BLaER1 (cell line): ENCODE data around the gene TMEM106C.

ENCODE experiments used
- H3K27ac ChIP-seq: shearing (Covaris generic); formaldehyde crosslinking; 2 replicates; pipeline ENCODE4 v1.8.1; 2022
- H3K27me3 ChIP-seq: shearing (Covaris generic); formaldehyde crosslinking; 2 replicates; pipeline ENCODE4 v1.8.1; 2022
- H3K36me3 ChIP-seq: shearing (Covaris generic); formaldehyde crosslinking; 2 replicates; pipeline ENCODE4 v1.8.1; 2022
- H3K4me1 ChIP-seq: shearing (Covaris generic); formaldehyde crosslinking; 2 replicates; pipeline ENCODE4 v1.8.1; 2022
- H3K4me2 ChIP-seq: shearing (Covaris generic); formaldehyde crosslinking; 2 replicates; pipeline ENCODE4 v1.8.1; 2022
- H3K4me3 ChIP-seq: shearing (Covaris generic); formaldehyde crosslinking; 2 replicates; pipeline ENCODE4 v1.8.1; 2022
- H3K9ac ChIP-seq: shearing (Covaris generic); formaldehyde crosslinking; 2 replicates; pipeline ENCODE4 v1.8.1; 2022
- H3K9me3 ChIP-seq: shearing (Covaris generic); formaldehyde crosslinking; 2 replicates; pipeline ENCODE4 v1.8.1; 2022
- H4K20me1 ChIP-seq: shearing (Covaris generic); formaldehyde crosslinking; 2 replicates; pipeline ENCODE4 v1.8.1; 2022
- Cebpa-rat ChIP-seq: shearing (Covaris generic); IDR thresholded peaks from 2 replicates; pipeline ENCODE4 v1.8.1; 2022

TMEM106C gene

DNA sequence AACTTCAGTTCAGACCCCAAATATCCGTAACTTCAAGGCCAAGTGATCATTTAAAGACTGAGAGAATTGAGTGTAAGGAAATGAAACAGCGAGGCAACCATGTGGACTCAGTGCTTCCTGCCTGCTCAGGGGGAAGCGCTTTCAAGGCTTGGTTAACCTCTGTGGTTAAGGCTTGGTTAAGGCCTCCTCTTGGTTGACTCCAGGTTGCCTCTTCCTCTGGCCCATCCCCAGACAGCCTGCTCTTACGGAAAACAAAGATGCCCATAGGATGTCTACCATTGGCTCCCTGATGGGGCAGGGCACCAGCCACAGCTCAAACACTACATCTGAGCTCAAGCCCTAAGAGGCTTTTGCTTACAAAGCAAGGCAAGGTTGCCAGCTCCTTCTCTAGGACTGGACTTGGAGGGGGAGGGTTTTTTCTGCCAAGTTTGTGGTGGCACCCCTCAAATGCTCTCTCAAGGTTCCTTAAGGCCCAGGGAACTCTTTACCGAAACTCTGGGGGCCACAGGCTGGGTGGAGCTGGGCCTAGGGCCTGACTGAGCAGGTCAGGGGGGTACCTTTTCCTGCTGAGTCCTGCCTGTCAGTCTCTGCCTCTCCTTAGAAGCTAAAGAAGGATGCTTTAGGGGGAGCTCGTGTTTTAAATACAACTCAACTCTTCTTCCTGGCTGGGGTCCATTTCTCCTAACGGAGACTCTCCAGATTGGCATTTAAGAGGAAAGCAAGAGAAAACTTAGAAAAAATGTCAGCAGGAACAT is 27.1 kb downstream of the TMEM106C start:
- no peaks in the 10 kb centered on the region for H3K36me3 ChIP-seq
- H4K20me1 ChIP-seq = no peaks in the 10 kb centered on the region
- H3K9ac ChIP-seq = no peak overlapping the region
- no peaks in the 10 kb centered on the region for H3K9me3 ChIP-seq
- H3K4me3 ChIP-seq = no peak overlapping the region
- peak overlapping the region; percentile 77 for H3K4me2 ChIP-seq
- peak overlapping the region; percentile 51 for H3K27ac ChIP-seq
- no peak for TF ChIP-seq Cebpa-rat
- H3K27me3 ChIP-seq = no peaks in the 10 kb centered on the region
- peaks cover 76% of the 10 kb centered on the region for H3K4me1 ChIP-seq

DNA sequence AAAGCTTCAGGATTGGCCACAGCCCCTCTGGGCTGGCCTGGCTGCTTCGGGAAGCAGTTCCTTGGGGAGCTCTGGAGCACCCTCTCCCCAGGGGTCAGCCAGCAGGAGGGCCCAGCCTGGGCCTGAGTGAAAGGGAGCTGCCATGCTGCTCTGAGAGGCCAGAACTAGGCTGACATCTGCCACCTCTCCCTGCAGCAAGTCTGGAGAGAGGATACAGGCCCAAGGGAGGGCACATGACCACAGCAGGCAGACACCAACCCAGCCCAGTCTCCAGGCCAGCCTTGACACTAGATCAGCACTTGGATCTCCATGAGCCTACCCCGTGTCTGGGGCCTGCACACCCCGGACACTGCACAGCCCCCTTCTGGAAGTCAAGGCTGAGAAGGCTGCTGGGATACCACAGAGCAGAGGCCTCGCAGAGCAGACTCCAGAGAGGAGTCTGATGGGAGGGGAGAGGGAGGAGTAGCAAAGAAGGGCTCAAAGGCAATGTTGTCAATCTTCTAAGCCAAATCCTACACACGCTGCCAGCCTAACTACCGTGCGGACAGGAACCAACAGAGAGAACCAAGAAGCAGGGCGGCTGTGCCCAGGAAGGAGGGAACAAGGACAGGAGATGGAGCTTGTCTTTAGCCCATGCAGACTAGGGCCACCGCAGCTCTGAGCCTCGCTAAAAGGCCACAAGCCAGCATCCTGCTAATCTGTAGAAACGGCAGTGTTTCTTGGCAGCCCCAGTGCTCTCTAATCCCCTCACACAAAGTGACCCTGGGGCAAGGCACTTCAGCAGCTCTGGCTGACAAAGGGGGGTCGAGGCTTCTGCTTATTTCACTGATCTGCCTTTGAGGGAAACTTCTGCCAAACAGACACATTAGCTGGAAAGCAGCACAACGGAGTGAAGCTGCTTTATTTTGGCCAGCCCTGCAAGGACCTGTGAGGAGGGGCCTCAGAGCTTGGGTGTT is 28.0 kb downstream of the TMEM106C start:
- no peaks in the 10 kb centered on the region for H3K27me3 ChIP-seq
- no peaks in the 10 kb centered on the region for H4K20me1 ChIP-seq
- peak overlapping the region; percentile 44 for H3K27ac ChIP-seq
- no peak overlapping the region for H3K9ac ChIP-seq
- H3K4me1 ChIP-seq = peaks cover 78% of the 10 kb centered on the region
- H3K4me3 ChIP-seq = no peak overlapping the region
- peak overlapping the region; percentile 77 for H3K4me2 ChIP-seq
- no peaks in the 10 kb centered on the region for H3K36me3 ChIP-seq
- H3K9me3 ChIP-seq = no peaks in the 10 kb centered on the region
- no peak for TF ChIP-seq Cebpa-rat

DNA sequence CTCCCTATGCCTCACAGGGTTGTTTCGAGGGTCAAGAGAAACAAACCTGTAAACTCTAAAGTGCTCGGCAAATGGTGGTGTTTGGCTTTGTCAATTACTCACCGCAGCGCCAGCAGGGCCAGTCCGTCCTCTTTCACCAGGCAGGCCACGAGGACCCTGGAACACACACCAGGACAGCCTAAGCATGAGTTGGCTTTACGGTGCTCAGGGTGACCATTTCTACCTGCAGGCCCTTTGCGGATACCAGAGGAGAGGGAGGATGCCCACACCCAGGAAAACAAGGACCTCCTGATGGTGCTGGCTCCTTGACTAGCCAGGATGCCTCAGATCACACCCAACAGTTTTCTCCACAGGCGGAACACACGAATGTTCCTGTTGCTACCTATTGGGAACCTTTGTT is 29.4 kb downstream of the TMEM106C start:
- Histone ChIP-seq H3K9me3 (no peaks in the 10 kb centered on the region), H4K20me1 (no peaks in the 10 kb centered on the region), H3K4me3 (no peak overlapping the region), H3K9ac (no peak overlapping the region), H3K4me2 (no peak overlapping the region), H3K27ac (no peak overlapping the region), H3K27me3 (peaks cover 8% of the 10 kb centered on the region; the same call in 1 of the 2 replicates), H3K4me1 (peaks cover 64% of the 10 kb centered on the region), H3K36me3 (no peaks in the 10 kb centered on the region)
- no peak for TF ChIP-seq Cebpa-rat

DNA sequence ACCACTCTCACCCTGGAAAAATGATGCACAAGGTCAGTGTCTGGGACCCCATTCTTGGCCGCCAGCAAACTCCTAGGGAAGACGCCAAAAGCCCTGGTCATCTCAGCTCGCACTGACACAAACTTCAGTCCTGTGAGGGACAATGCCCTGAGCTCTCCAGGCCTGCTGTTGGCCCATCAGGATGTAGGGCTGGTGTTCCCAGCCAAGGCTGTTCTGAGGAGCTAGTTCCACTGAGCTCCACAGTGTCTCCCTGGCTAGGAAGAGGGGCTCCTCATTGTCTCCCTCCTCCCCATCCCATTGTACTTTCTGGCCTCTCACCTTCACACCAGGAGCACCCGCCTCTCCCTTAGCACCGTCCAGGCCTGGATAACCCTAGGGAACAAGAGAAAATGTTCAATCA is 30.1 kb downstream of the TMEM106C start:
- no peaks in the 10 kb centered on the region for H4K20me1 ChIP-seq
- H3K27me3 ChIP-seq = peaks cover 12% of the 10 kb centered on the region
- H3K4me1 ChIP-seq = peaks cover 57% of the 10 kb centered on the region
- no peaks in the 10 kb centered on the region for H3K9me3 ChIP-seq
- no peak overlapping the region for H3K4me3 ChIP-seq
- H3K9ac ChIP-seq = no peak overlapping the region
- H3K4me2 ChIP-seq = no peak overlapping the region
- H3K27ac ChIP-seq = no peak overlapping the region
- TF ChIP-seq Cebpa-rat = no peak
- no peaks in the 10 kb centered on the region for H3K36me3 ChIP-seq

DNA sequence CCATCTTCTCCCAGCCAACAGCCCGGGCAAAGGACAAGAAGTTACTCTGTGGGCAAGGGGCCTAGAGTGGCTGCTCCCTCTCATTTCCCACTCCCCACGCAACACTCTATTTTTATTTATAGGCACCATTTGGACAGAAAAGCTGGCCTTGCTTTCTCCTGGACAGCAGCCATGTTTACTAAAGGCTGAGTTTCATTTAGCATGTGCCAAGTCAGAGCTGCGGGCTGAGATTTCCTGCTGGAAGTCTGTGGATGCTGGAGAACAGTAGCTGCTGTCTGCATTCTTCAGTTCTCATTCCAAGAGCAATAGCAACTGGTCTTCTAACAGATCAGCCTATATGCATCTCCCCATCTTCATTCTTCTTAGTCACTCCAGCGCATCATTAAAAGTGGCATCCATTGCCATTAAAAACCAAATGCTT is 32.6 kb downstream of the TMEM106C start:
- no peaks in the 10 kb centered on the region for H3K36me3 ChIP-seq
- no peaks in the 10 kb centered on the region for H3K9me3 ChIP-seq
- no peak overlapping the region for H3K9ac ChIP-seq
- peaks cover 8% of the 10 kb centered on the region; the same call in 1 of the 2 replicates for H4K20me1 ChIP-seq
- H3K4me3 ChIP-seq = no peak overlapping the region
- H3K27ac ChIP-seq = no peak overlapping the region
- H3K27me3 ChIP-seq = peaks cover 37% of the 10 kb centered on the region
- no peak for TF ChIP-seq Cebpa-rat
- H3K4me2 ChIP-seq = peak overlapping the region; percentile 52
- peaks cover 34% of the 10 kb centered on the region for H3K4me1 ChIP-seq

DNA sequence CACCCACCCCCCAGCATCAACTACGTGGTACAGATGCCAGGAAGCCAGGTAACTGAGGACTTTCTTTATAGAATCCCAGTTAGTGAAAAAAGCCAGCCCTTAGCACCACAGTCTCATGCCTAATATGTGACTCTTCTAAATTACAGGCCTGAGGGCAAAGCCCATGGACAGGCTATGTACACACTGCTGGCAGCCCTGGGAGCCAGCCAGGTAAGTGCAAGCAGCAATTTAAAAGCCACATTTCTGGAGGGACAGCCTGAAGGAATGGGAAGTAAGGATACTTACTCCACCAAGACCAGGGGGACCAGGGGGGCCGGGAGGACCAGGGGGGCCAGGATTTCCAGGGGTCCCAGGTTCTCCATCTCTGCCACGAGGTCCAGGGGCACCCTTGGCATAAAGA is 33.9 kb downstream of the TMEM106C start:
- H3K27ac ChIP-seq = no peak overlapping the region
- no peak overlapping the region for H3K4me3 ChIP-seq
- no peaks in the 10 kb centered on the region for H3K9me3 ChIP-seq
- H3K9ac ChIP-seq = no peak overlapping the region
- H3K4me2 ChIP-seq = no peak overlapping the region
- H3K4me1 ChIP-seq = peaks cover 38% of the 10 kb centered on the region
- H3K27me3 ChIP-seq = peaks cover 51% of the 10 kb centered on the region
- no peak for TF ChIP-seq Cebpa-rat
- H3K36me3 ChIP-seq = no peaks in the 10 kb centered on the region
- H4K20me1 ChIP-seq = peaks cover 22% of the 10 kb centered on the region

DNA sequence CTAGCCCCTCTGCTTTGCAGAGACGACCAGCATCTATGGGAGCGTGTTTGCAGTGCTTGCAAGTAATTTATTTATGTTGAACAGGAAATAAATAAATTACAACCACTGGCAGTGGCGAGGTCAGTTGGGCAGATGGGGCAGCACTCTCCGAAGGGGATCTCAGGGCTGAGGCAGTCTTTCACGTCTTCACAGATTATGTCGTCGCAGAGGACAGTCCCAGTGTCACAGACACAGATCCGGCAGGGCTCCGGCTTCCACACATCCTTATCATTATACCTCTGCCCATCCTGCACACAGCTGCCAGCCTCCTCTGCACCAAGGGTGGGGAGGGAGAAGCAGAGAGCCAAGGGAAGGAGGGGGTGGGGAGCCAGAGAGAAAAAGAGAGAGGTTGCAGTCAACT is 36.4 kb downstream of the TMEM106C start:
- no peak for TF ChIP-seq Cebpa-rat
- Histone ChIP-seq H3K4me3 (no peak overlapping the region), H4K20me1 (peaks cover 47% of the 10 kb centered on the region), H3K4me1 (peaks cover 49% of the 10 kb centered on the region), H3K4me2 (no peak overlapping the region), H3K9ac (no peak overlapping the region), H3K27ac (no peak overlapping the region), H3K36me3 (no peaks in the 10 kb centered on the region), H3K9me3 (no peaks in the 10 kb centered on the region), H3K27me3 (peaks cover 76% of the 10 kb centered on the region)

DNA sequence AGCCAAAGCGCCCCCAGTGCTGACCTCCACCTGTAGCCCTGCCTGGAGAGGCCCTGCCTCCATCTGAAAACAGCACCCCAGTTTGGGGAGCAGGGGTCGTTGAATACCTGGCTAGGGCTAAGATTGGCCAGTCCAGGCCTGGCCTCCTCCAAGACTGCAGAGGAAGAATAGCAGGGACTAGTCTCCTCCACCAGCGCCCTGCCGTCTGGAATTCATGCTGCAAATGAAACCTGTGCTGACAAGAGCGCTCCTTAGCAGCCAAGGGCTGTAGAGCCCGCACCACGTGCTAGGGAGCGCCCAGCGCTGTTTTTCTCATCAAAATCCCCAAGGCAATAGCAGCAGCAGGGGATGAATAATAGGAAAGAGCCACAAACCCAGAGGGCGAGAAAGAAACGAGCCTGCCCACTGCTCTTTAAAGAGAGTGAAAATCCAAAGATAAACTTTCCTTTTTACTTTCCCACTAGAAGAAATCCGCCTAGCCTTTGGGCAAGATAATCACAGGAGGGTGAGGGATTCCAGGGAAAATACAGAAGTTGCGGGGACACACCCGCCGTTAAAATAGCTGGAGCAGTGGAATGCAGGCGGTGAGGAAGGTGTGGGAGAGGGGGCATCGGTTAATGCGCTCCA is 37.6 kb downstream of the TMEM106C start:
- TF ChIP-seq Cebpa-rat = no peak
- no peak overlapping the region for H3K27ac ChIP-seq
- H3K27me3 ChIP-seq = peaks cover 87% of the 10 kb centered on the region
- peak overlapping the region; percentile 89 for H3K4me2 ChIP-seq
- H3K4me1 ChIP-seq = peaks cover 41% of the 10 kb centered on the region
- peaks cover 53% of the 10 kb centered on the region for H4K20me1 ChIP-seq
- peak overlapping the region; percentile 60 for H3K4me3 ChIP-seq
- H3K9me3 ChIP-seq = no peaks in the 10 kb centered on the region
- no peaks in the 10 kb centered on the region for H3K36me3 ChIP-seq
- no peak overlapping the region for H3K9ac ChIP-seq

DNA sequence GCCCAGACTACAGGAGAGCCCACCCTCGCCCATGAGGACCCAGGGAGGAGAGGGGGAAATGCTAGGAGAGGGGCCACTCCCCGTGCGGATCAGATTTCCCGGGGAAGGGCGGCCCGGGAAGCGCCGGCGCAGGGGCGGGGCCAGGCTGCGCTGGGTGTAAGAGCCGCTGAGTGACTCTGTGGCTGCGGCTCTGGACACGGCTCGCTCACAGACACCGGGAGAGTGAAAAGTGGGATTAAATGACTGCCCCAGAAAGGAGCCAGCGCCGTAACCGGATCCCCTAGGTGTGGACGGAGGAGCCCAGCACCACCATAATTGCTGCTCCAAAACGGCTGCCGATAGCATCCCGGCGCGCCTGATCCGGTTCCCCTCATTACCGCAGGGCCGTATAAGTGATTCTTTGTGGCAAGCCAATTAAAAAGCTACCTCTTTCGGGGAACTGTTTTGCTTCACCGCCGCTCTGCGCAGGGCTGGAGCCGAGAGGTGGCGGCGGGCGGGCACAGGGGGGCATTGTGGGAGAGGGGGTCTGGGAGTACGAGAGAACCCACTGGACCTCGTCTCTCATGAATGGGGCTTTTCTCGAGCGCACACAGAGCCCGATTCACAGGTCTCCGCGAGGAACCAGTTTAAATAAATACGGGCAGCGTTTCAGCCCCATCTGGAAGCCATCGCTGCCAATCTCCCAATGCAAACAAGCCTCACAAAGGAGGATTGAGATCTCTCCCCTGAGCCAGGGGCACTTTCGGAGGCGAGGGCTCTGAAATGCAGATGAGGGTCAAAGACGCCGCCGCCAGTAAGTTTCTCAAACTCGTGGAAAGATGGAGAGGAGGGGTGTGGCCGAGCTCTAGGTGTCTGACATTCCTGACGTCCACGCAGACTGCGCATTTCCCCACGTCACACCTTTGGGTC is 38.4 kb downstream of the TMEM106C start:
- no peak overlapping the region for H3K27ac ChIP-seq
- no peak overlapping the region for H3K9ac ChIP-seq
- peaks cover 93% of the 10 kb centered on the region for H3K27me3 ChIP-seq

More for the DNA sequence above, 38.4 kb downstream of the TMEM106C start:
- H4K20me1 ChIP-seq = peaks cover 53% of the 10 kb centered on the region
- H3K4me3 ChIP-seq = peak overlapping the region; percentile 60
- H3K4me2 ChIP-seq = peak overlapping the region; percentile 89
- no peak for TF ChIP-seq Cebpa-rat
- H3K4me1 ChIP-seq = peaks cover 37% of the 10 kb centered on the region
- H3K36me3 ChIP-seq = no peaks in the 10 kb centered on the region
- no peaks in the 10 kb centered on the region for H3K9me3 ChIP-seq
